H1 (cell line): ENCODE data around the gene GRM8. TPM values are rescaled to one million over a fixed set of nuclear protein-coding genes. Genes with fewer than 3 reads are reported as not detected.

ENCODE experiments used
- CTCF ChIA-PET: fragments of 300-600 bp; sonication (Branson Sonifier 250); formaldehyde crosslinking; loops from one replicate; lab custom pipeline; 2021; ENCODE audit not compliant: partially characterized antibody; lab: Charles Lee
- POLR2A ChIA-PET: fragments of 300-600 bp; sonication (Branson Sonifier 250); formaldehyde crosslinking; loops from one replicate; lab custom pipeline; 2021; ENCODE audit warnings: inconsistent platforms; ENCODE audit not compliant: partially characterized antibody; lab: Charles Lee
- DNase-seq, 2 experiments: peaks; one replicate each; pipeline versions ENCODE4 v3.0.0 to v3.0.0-alpha.2; 2010 to 2022; ENCODE audit warnings: low spot score in 2 of 2, low read depth in 1 of 2, mixed read lengths in 1 of 2
- FAIRE-seq: peaks from 2 replicates; lab custom pipeline; 2011; peaks lifted over from hg19 to GRCh38; lab: Jason Lieb, UNC
- H2AFZ ChIP-seq: 2 replicates; pipeline ENCODE4 v1.8.1; 2012; ENCODE audit warnings: low read length, inconsistent platforms
- H2AK5ac ChIP-seq: 2 replicates; pipeline ENCODE4 v1.6.1; 2013; ENCODE audit warnings: low read depth, low read length
- H2BK120ac ChIP-seq: replicated peaks from 2 replicates; pipeline ENCODE3; 2013; ENCODE audit warnings: low read depth, low read length, inconsistent platforms
- H2BK12ac ChIP-seq: 2 replicates; pipeline ENCODE4 v1.6.1; 2013; ENCODE audit warnings: low read depth, low read length
- H2BK15ac ChIP-seq: 2 replicates; pipeline ENCODE4 v1.6.1; 2013; ENCODE audit warnings: low read length
- H2BK20ac ChIP-seq: 2 replicates; pipeline ENCODE4 v1.6.1; 2013; ENCODE audit warnings: low read length
- H2BK5ac ChIP-seq: 2 replicates; pipeline ENCODE4 v1.6.1; 2013; ENCODE audit warnings: low read depth, low read length
- H3K14ac ChIP-seq: 2 replicates; pipeline ENCODE4 v1.6.1; 2013; ENCODE audit warnings: inconsistent platforms; ENCODE audit not compliant: insufficient read length
- H3K18ac ChIP-seq: 2 replicates; pipeline ENCODE4 v1.6.1; 2013; ENCODE audit warnings: low read length; ENCODE audit errors: extremely low read depth
- H3K23ac ChIP-seq: 2 replicates; pipeline ENCODE4 v1.6.1; 2013; ENCODE audit warnings: inconsistent platforms; ENCODE audit not compliant: insufficient read length
- H3K23me2 ChIP-seq: 2 replicates; pipeline ENCODE4 v1.6.1; 2013; ENCODE audit warnings: low read depth, low read length
- H3K27ac ChIP-seq: 2 replicates; pipeline ENCODE4 v1.6.1; 2011; ENCODE audit warnings: low read depth, low read length, inconsistent platforms
- H3K27me3 ChIP-seq, 4 experiments: replicated peaks in 1 of 4; 1 replicate in 1 of 4; 2 replicates in 3 of 4; pipeline versions ENCODE4 v1.6.1 to v1.8.1; 2011 to 2013; ENCODE audit warnings: low read length in 3 of 4, mild to moderate bottlenecking in 3 of 4, inconsistent platforms in 2 of 4, mixed read lengths in 2 of 4, moderate library complexity in 1 of 4; ENCODE audit not compliant: control insufficient read depth in 3 of 4, insufficient read depth in 3 of 4; ENCODE audit errors: extremely low read depth in 1 of 4
- H3K36me3 ChIP-seq, 4 experiments: 2 replicates each; pipeline versions ENCODE4 v1.6.1 to v1.8.1; 2011 to 2013; ENCODE audit warnings: mild to moderate bottlenecking in 4 of 4, low read length in 3 of 4, moderate library complexity in 2 of 4, control low read depth in 1 of 4, inconsistent platforms in 1 of 4; ENCODE audit not compliant: insufficient read depth in 4 of 4, control insufficient read depth in 2 of 4
- H3K4ac ChIP-seq: replicated peaks from 2 replicates; pipeline ENCODE3; 2013; ENCODE audit warnings: low read length, low read depth, mixed read lengths, inconsistent platforms; ENCODE audit not compliant: insufficient read length
- H3K4me1 ChIP-seq, 4 experiments: replicated peaks in 1 of 4; 1 replicate in 1 of 4; 2 replicates in 3 of 4; pipeline versions ENCODE4 v1.6.1 to v1.8.1; 2011 to 2013; ENCODE audit warnings: low read length in 3 of 4, inconsistent platforms in 2 of 4, mixed read lengths in 1 of 4; ENCODE audit not compliant: insufficient read depth in 4 of 4, control insufficient read depth in 3 of 4
- H3K4me2 ChIP-seq, 2 experiments: 2 replicates each; pipeline versions ENCODE4 v1.6.1 to v1.8.1; 2011 to 2013; ENCODE audit warnings: low read depth in 2 of 2, low read length in 2 of 2, control low read depth in 1 of 2, inconsistent platforms in 1 of 2, mild to moderate bottlenecking in 1 of 2; ENCODE audit not compliant: insufficient read depth in 1 of 2
- H3K4me3 ChIP-seq, 4 experiments: fragments of 200-600, 300-600 bp in 1 of 4; sonication (generic), shearing (Covaris generic), sonication (Bioruptor Twin) in 1 of 4; 2 replicates each; pipeline versions ENCODE4 v1.5.1 to v1.8.1; 2011 to 2016; ENCODE audit warnings: low read length in 4 of 4, low read depth in 3 of 4, control low read depth in 2 of 4, inconsistent platforms in 2 of 4, mild to moderate bottlenecking in 2 of 4, mixed read lengths in 1 of 4, moderate library complexity in 1 of 4; ENCODE audit not compliant: insufficient read depth in 2 of 4; ENCODE audit errors: extremely low read depth in 1 of 4
- H3K56ac ChIP-seq: replicated peaks from 2 replicates; pipeline ENCODE3; 2013; ENCODE audit warnings: low read depth, mild to moderate bottlenecking, mixed read lengths, low read length, inconsistent platforms; ENCODE audit not compliant: insufficient read length
- H3K79me1 ChIP-seq: 2 replicates; pipeline ENCODE4 v1.6.1; 2013; ENCODE audit warnings: low read depth, low read length, control low read depth
- H3K79me2 ChIP-seq, 2 experiments: 2 replicates each; pipeline versions ENCODE4 v1.6.1 to v1.8.1; 2012 to 2013; ENCODE audit warnings: low read length in 2 of 2, mild to moderate bottlenecking in 2 of 2, inconsistent platforms in 1 of 2; ENCODE audit not compliant: insufficient read depth in 2 of 2, control insufficient read depth in 1 of 2
- H3K9ac ChIP-seq, 4 experiments: replicated peaks in 1 of 4; 1 replicate in 1 of 4; 2 replicates in 3 of 4; pipeline versions ENCODE4 v1.6.1 to v1.8.1; 2011 to 2013; ENCODE audit warnings: low read depth in 3 of 4, low read length in 3 of 4, control low read depth in 2 of 4, mild to moderate bottlenecking in 2 of 4, moderate library complexity in 2 of 4, inconsistent platforms in 1 of 4; ENCODE audit errors: extremely low read depth in 1 of 4
- H3K9me3 ChIP-seq, 2 experiments: 2 replicates each; pipeline versions ENCODE4 v1.6.1 to v1.8.1; 2012 to 2013; ENCODE audit warnings: mild to moderate bottlenecking in 2 of 2, moderate library complexity in 2 of 2, control low read depth in 1 of 2, inconsistent platforms in 1 of 2, low read depth in 1 of 2, low read length in 1 of 2, mixed read lengths in 1 of 2; ENCODE audit not compliant: insufficient read depth in 2 of 2
- H4K20me1 ChIP-seq, 2 experiments: replicated peaks in 1 of 2; 2 replicates each; pipeline versions ENCODE3 to v1.8.1; 2011 to 2013; ENCODE audit warnings: inconsistent platforms in 2 of 2, low read length in 2 of 2, mild to moderate bottlenecking in 1 of 2; ENCODE audit not compliant: insufficient read depth in 2 of 2, control insufficient read depth in 1 of 2
- H4K5ac ChIP-seq: 2 replicates; pipeline ENCODE4 v1.6.1; 2013; ENCODE audit warnings: low read length, low read depth, mixed read lengths, inconsistent platforms; ENCODE audit not compliant: insufficient read length
- H4K8ac ChIP-seq: 2 replicates; pipeline ENCODE4 v1.8.0; 2013; ENCODE audit warnings: mild to moderate bottlenecking, moderate library complexity, low read length, inconsistent platforms; ENCODE audit not compliant: insufficient read depth; ENCODE audit errors: extremely low read depth
- H4K91ac ChIP-seq: replicated peaks from 2 replicates; pipeline ENCODE3; 2013; ENCODE audit warnings: low read length, mixed read lengths, inconsistent platforms; ENCODE audit not compliant: insufficient read length
- HDAC2 ChIP-seq, 2 experiments: fragments of 300-600 bp in 1 of 2; sonication (generic) in 1 of 2; IDR thresholded peaks; 2 replicates each; pipeline ENCODE4 v1.6.1; 2011 to 2012; ENCODE audit warnings: low read depth in 2 of 2, low read length in 2 of 2, mild to moderate bottlenecking in 2 of 2, moderate library complexity in 2 of 2, borderline replicate concordance in 1 of 2, inconsistent platforms in 1 of 2
- WGBS, 2 experiments: shearing (Covaris generic) in 1 of 2; methylation state at CpG; one replicate each; pipeline versions ENCODE4 v1.1.6 to v1.1.7; 2013 to 2015; ENCODE audit warnings: low lambda C conversion rate in 2 of 2, mixed read lengths in 2 of 2, inconsistent platforms in 1 of 2, low coverage in 1 of 2, missing lambda C conversion rate in 1 of 2; ENCODE audit not compliant: insufficient replicate concordance in 2 of 2, insufficient coverage in 1 of 2, insufficient read length in 1 of 2; ENCODE audit errors: extremely low coverage in 1 of 2, missing lambda C conversion rate in 1 of 2; 5-methylcytosine and 5-hydroxymethylcytosine counted together
- polyA plus RNA-seq, 7 experiments: library from polyadenylated mRNA; depleted of rRNA in 3 of 7; stranded (reverse) in 5 of 7; unstranded in 2 of 7; fragments of >200 nt in 5 of 7; fragments of 200-250 nt in 2 of 7; gene quantifications; 1 replicate in 5 of 7; 2 replicates in 1 of 7; 4 replicates in 1 of 7; pipeline versions ENCODE4 v1.2.1 to v1.2.3, GENCODE V29; 2011 to 2013; ENCODE audit warnings: missing spikeins in 2 of 7, mixed read lengths in 2 of 7
- total RNA-seq: library from RNA; stranded (reverse); fragmentation: NEBNext Ultra II Directional; extraction: Animal tissue kit (Norgen Biotek cat#: 25700); gene quantifications from 2 replicates; pipeline ENCODE4 v1.2.1, GENCODE V29; 2021

Gene GRM8
- total and polyA plus RNA-seq, 2 of the 8 experiments (the other 6 are each of a cell fraction or from before 2014, with no cell fraction given): 2.6 to 2.8 TPM

DNA sequence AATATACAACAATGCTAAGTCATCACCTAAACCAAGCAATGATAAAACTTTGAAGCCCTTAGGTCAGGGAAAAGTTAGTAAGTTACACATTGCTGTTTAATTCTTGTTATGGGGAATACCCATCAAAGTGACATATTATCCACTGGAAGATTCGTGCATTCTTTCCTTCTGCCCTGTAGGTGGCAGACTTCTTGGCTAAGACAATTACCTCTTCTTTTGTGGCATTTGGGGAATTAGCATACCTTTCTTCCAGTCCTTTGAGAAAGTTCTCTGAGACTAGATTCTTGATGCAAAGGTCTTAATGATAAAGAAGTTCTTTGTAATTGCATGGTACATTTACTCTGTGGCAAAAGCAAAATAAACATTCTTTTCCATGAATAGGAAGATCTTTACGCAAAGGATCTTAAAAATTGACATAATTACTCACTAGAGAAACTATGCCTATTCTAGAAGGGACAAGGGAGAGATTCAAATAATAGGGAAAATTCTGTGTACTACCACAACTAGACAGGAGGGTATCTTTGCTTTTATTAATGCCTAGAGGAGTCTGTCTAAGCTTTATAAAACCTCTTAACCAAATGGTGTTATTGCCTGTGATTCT lies 395.9 kb downstream of the GRM8 start:
- Histone ChIP-seq H3K18ac (no peak overlapping the region), H3K4ac (no peak overlapping the region), H2BK5ac (no peak overlapping the region), H2BK120ac (no peak overlapping the region), H3K23ac (no peak overlapping the region), H3K27ac (no peak overlapping the region), H4K91ac (no peak overlapping the region), H4K20me1 (no peaks in the 10 kb centered on the region), H3K79me2 (no peaks in the 10 kb centered on the region), H3K9me3 (no peaks in the 10 kb centered on the region), H3K4me3 (no peak overlapping the region), H2AFZ (no peak overlapping the region), H3K79me1 (no peaks in the 10 kb centered on the region), H3K9ac (no peak overlapping the region), H2BK12ac (no peak overlapping the region), H2BK15ac (no peak overlapping the region), H3K27me3 (no peaks in the 10 kb centered on the region), H3K14ac (no peak overlapping the region), H3K4me2 (no peak overlapping the region), H4K8ac (no peak overlapping the region), H2BK20ac (no peak overlapping the region), H2AK5ac (no peak overlapping the region), H4K5ac (no peak overlapping the region), H3K4me1 (no peaks in the 10 kb centered on the region; a peak in 1 of 7 replicates), H3K23me2 (no peaks in the 10 kb centered on the region), H3K56ac (no peak overlapping the region), H3K36me3 (no peaks in the 10 kb centered on the region)
- ChIA-PET POLR2A (no interaction called here), CTCF (interaction anchor here (0.7 to 2.7 kb wide), 7 partner anchors 9 to 307 kb away, joined by 3 to 16 read pairs (median 3); no protein-coding TSS in a partner anchor)
- FAIRE-seq: peak; percentile 97
- no peak for DNase-seq
- 44% methylated on average over 2 of the region's 2 CpGs; no CpG with 5 or more reads in 1 of the 2 experiments for WGBS, 2 experiments
- no peak for TF ChIP-seq HDAC2 (IDR thresholded peaks at IDR 0.05; ENCODE audit: borderline replicate concordance in 1 of 2, low read depth in 2 of 2, low read length in 2 of 2)
